IMR-90 (cell line): Measurements from ENCODE around the gene IREB2. TPM values are rescaled to one million over a fixed set of nuclear protein-coding genes. Genes with fewer than 3 reads are reported as not detected.

Experiments used
- ATAC-seq: fragments of 200-7000 bp; cut with Tn5 transposase; 2 replicates; pipeline ENCODE4 v1.9.1; 2020; ENCODE audit warnings: low read depth, mild to moderate bottlenecking, moderate library complexity
- BruUV-seq: library from RNA; stranded (reverse); fragments of 400-500 nt; replicated peaks from 2 replicates; lab custom pipeline; 2021; lab: Mats Ljungman, UMichigan
- CTCF ChIA-PET: fragments of 300-600 bp; formaldehyde crosslinking; extraction: SDS; loops from one replicate; lab custom pipeline; 2021; ENCODE audit warnings: antibody characterized with exemption; lab: Yijun Ruan, JAX
- POLR2A ChIA-PET: fragments of 300-600 bp; sonication (Branson Sonifier 250); formaldehyde crosslinking; loops from one replicate; lab custom pipeline; 2022; ENCODE audit warnings: antibody characterized with exemption; ENCODE audit not compliant: unreplicated experiment; lab: Charles Lee
- DNase-seq: peaks from one replicate; pipeline ENCODE4 v3.0.0; 2013
- H2AFZ ChIP-seq: replicated peaks from 2 replicates; pipeline ENCODE3; 2013; ENCODE audit warnings: low read length, mild to moderate bottlenecking; ENCODE audit not compliant: poor library complexity
- H2AK5ac ChIP-seq: 2 replicates; pipeline ENCODE4 v1.6.1; 2013; ENCODE audit warnings: low read depth, low read length, inconsistent platforms
- H2AK9ac ChIP-seq: replicated peaks from 2 replicates; pipeline ENCODE3; 2013; ENCODE audit warnings: mild to moderate bottlenecking, low read depth, low read length, moderate library complexity; ENCODE audit not compliant: poor library complexity
- H2BK120ac ChIP-seq: 2 replicates; pipeline ENCODE4 v1.6.1; 2013; ENCODE audit warnings: low read depth, low read length, inconsistent platforms
- H2BK15ac ChIP-seq: 3 replicates; pipeline ENCODE4 v1.6.1; 2013; ENCODE audit warnings: low read depth, low read length, inconsistent platforms
- H2BK20ac ChIP-seq: 2 replicates; pipeline ENCODE4 v1.6.1; 2013; ENCODE audit warnings: low read depth, mild to moderate bottlenecking, inconsistent platforms, low read length, moderate library complexity
- H2BK5ac ChIP-seq: 2 replicates; pipeline ENCODE4 v1.6.1; 2013; ENCODE audit warnings: mild to moderate bottlenecking, low read depth, low read length, inconsistent platforms; ENCODE audit not compliant: poor library complexity, severe bottlenecking
- H3K14ac ChIP-seq: replicated peaks from 2 replicates; pipeline ENCODE4 v1.6.1; 2013; ENCODE audit warnings: low read depth, low read length, inconsistent platforms
- H3K18ac ChIP-seq: 2 replicates; pipeline ENCODE4 v1.6.1; 2013; ENCODE audit warnings: low read depth, low read length, control low read depth
- H3K23ac ChIP-seq: 2 replicates; pipeline ENCODE4 v1.6.1; 2013; ENCODE audit warnings: low read depth, low read length, inconsistent platforms
- H3K27ac ChIP-seq: 2 replicates; pipeline ENCODE4 v1.5.1; 2013; ENCODE audit warnings: mild to moderate bottlenecking, control low read depth, low read length; ENCODE audit not compliant: insufficient read depth
- H3K27me3 ChIP-seq: 2 replicates; pipeline ENCODE4 v1.6.1; 2013; ENCODE audit warnings: low read length; ENCODE audit not compliant: control insufficient read depth, insufficient read depth
- H3K36me3 ChIP-seq: 2 replicates; pipeline ENCODE4 v1.6.1; 2013; ENCODE audit warnings: low read length, mixed read lengths; ENCODE audit not compliant: control insufficient read depth, insufficient read depth
- H3K4ac ChIP-seq: 2 replicates; pipeline ENCODE4 v1.6.1; 2013; ENCODE audit warnings: low read depth, low read length, inconsistent platforms
- H3K4me1 ChIP-seq: 2 replicates; pipeline ENCODE4 v1.6.1; 2013; ENCODE audit warnings: low read length, mixed read lengths; ENCODE audit not compliant: control insufficient read depth, insufficient read depth
- H3K4me2 ChIP-seq: 2 replicates; pipeline ENCODE4 v1.6.1; 2013; ENCODE audit warnings: low read depth, mild to moderate bottlenecking, control low read depth, low read length, moderate library complexity
- H3K4me3 ChIP-seq: 2 replicates; pipeline ENCODE4 v1.5.1; 2013; ENCODE audit warnings: low read depth, mild to moderate bottlenecking, control low read depth, low read length, moderate library complexity; ENCODE audit not compliant: insufficient read depth
- H3K56ac ChIP-seq: 2 replicates; pipeline ENCODE4 v1.6.1; 2013; ENCODE audit warnings: low read length, inconsistent platforms; ENCODE audit not compliant: insufficient read depth; ENCODE audit errors: extremely low read depth
- H3K79me1 ChIP-seq, 2 experiments: 2 replicates each; pipeline ENCODE4 v1.6.1; 2013; ENCODE audit warnings: low read length in 2 of 2, inconsistent platforms in 1 of 2, low read depth in 1 of 2
- H3K9ac ChIP-seq: 2 replicates; pipeline ENCODE4 v1.6.1; 2013; ENCODE audit warnings: low read depth, low read length, control low read depth
- H3K9me1 ChIP-seq: 2 replicates; pipeline ENCODE4 v1.6.1; 2013; ENCODE audit warnings: low read length, inconsistent platforms; ENCODE audit not compliant: insufficient read depth
- H3K9me3 ChIP-seq: 2 replicates; pipeline ENCODE4 v1.6.1; 2013; ENCODE audit warnings: low read length; ENCODE audit not compliant: control insufficient read depth, insufficient read depth
- H4K20me1 ChIP-seq: 2 replicates; pipeline ENCODE4 v1.6.1; 2013; ENCODE audit warnings: low read length, inconsistent platforms; ENCODE audit not compliant: insufficient read depth
- H4K5ac ChIP-seq: 2 replicates; pipeline ENCODE4 v1.6.1; 2013; ENCODE audit warnings: mild to moderate bottlenecking, low read depth, low read length, control low read depth
- H4K8ac ChIP-seq, 2 experiments: 2 replicates each; pipeline ENCODE4 v1.6.1; 2013; ENCODE audit warnings: low read depth in 2 of 2, low read length in 2 of 2, control low read depth in 1 of 2, inconsistent platforms in 1 of 2
- H4K91ac ChIP-seq: 2 replicates; pipeline ENCODE4 v1.6.1; 2013; ENCODE audit warnings: low read depth, low read length, inconsistent platforms; ENCODE audit not compliant: insufficient read depth
- CHD1 ChIP-seq: IDR thresholded peaks from 2 replicates; pipeline ENCODE4 v1.6.1; 2012; ENCODE audit warnings: low read depth, low read length, improper control_type of control experiment
- CTCF ChIP-seq: conservative IDR thresholded peaks from 2 replicates; pipeline ENCODE4 v1.5.1; 2012; ENCODE audit warnings: mild to moderate bottlenecking, low read depth, low read length, improper control_type of control experiment
- WGBS, 2 experiments: methylation state at CpG; one replicate each; pipeline versions ENCODE4 v1.1.5 to v1.1.7; 2013; ENCODE audit warnings: missing lambda C conversion rate in 2 of 2; ENCODE audit not compliant: insufficient read length in 1 of 2; ENCODE audit errors: extremely low coverage in 2 of 2; 5-methylcytosine and 5-hydroxymethylcytosine counted together
- dilution Hi-C: fragments of 300-500 bp; cut with HindIII; formaldehyde crosslinking; loops from one replicate; pipeline ENCODE4 v1.14.3; 2018; ENCODE audit warnings: low sequenced_read_pairs; ENCODE audit not compliant: unreplicated experiment
- in situ Hi-C: fragments of 300-500 bp; cut with MboI; formaldehyde crosslinking; loops from 3 replicates; pipeline ENCODE4 v1.14.3; 2019; ENCODE audit warnings: low sequenced_read_pairs, inconsistent platforms, mixed read lengths
- intact Hi-C: fragments of 100-400 bp; cut with micrococcal nuclease; formaldehyde crosslinking; loops from 2 replicates; pipeline ENCODE4 v1.10.0; 2022
- polyA plus RNA-seq, 3 experiments: library from polyadenylated mRNA; depleted of rRNA; stranded (reverse); fragments of >200 nt; gene quantifications; 2 replicates each; pipeline ENCODE4 v1.2.3, GENCODE V29; 2012; ENCODE audit warnings: low replicate concordance in 1 of 3
- total RNA-seq: library from RNA; depleted of rRNA; stranded (reverse); fragments of >200 nt; gene quantifications from 2 replicates; pipeline ENCODE4 v1.2.3, GENCODE V29; 2012

The IREB2 gene
- total and polyA plus RNA-seq, 2 of the 4 experiments (the other 2 are of a cell fraction) = 12.2 to 13.5 TPM

- no peak overlapping the region for H2BK5ac ChIP-seq
- H3K4me3 ChIP-seq = no peak overlapping the region
- H4K20me1 ChIP-seq = no peaks in the 10 kb centered on the region
- H3K4me1 ChIP-seq = no peaks in the 10 kb centered on the region; the same call in 1 of the 2 replicates
- peak; percentile 26 for TF ChIP-seq CTCF
- no peak for TF ChIP-seq CHD1
- CTCF ChIA-PET = no interaction called here
- H3K36me3 ChIP-seq = no peaks in the 10 kb centered on the region
- no CpG with 5 or more reads among the region's 9 CpGs for WGBS, 2 experiments
- H2AFZ ChIP-seq = no peak overlapping the region
- no TSS peak for BruUV-seq
- no peak overlapping the region for H4K91ac ChIP-seq
- H3K14ac ChIP-seq = no peak overlapping the region
- POLR2A ChIA-PET = no interaction called here
- no peak overlapping the region for H3K27ac ChIP-seq
- no peaks in the 10 kb centered on the region for H3K9me3 ChIP-seq
- intact Hi-C loops = no loop called here
- DNase-seq (peak; percentile 10), ATAC-seq (peak; percentile 77)
- in situ Hi-C loops = no loop called here
- H3K4me2 ChIP-seq = no peak overlapping the region
- H3K27me3 ChIP-seq = peaks cover 43% of the 10 kb centered on the region
- dilution Hi-C loops = no loop called here
- H4K8ac ChIP-seq = no peak overlapping the region
- H3K79me1 ChIP-seq = no peaks in the 10 kb centered on the region
- no peaks in the 10 kb centered on the region for H3K9me1 ChIP-seq
- H3K4ac ChIP-seq = no peak overlapping the region
- H3K23ac ChIP-seq = no peak overlapping the region
- no peak overlapping the region for H3K56ac ChIP-seq
- H2AK5ac ChIP-seq = no peak overlapping the region
- no peak overlapping the region for H3K9ac ChIP-seq
- H2BK20ac ChIP-seq = no peak overlapping the region
- no peak overlapping the region for H3K18ac ChIP-seq
- no peak overlapping the region for H2BK120ac ChIP-seq
- no peak overlapping the region for H4K5ac ChIP-seq
- H2AK9ac ChIP-seq = no peak overlapping the region
- no peak overlapping the region for H2BK15ac ChIP-seq
These were observed 41.0 kb upstream of the IREB2 start for GRCh38 chr15:78396976-78397375.
